HG03025 (cell line): ENCODE data around the gene CCT2.
"Not testable (repeated sequence)": the region's sequence is repeated elsewhere in the genome, so short reads cannot be mapped to it uniquely, and the experiment has no call there.

Source experiments
- ATAC-seq: cut with Tn5 transposase; IDR thresholded peaks from one replicate; pipeline ENCODE4 v1.9.1; 2021; ENCODE audit warnings: mild to moderate bottlenecking, moderate library complexity; ENCODE audit not compliant: unreplicated experiment, low FRiP score

The CCT2 gene

GRCh38 chr12:69583203-69583602, 2.1 kb upstream of the CCT2 start:
- no peak for ATAC-seq

DNA sequence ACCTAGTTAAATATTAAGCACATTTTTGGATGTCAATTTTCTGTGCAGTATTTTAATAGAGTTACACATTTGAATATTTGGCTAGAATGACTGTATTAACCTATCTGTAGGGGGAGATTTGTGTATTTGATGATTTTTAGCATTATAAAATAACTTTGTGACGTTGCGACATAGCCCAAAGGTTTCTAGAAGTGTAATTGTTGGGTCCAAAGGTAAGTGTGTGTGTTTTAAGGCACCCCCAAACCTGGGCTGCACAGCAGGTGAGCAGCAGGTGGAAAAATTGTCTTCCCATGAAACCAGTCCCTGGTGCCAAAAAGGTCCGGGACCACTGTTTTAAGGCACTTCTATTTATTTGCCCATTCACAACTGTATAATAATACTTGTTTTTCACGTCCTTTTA, 3.3 kb downstream of the CCT2 start:
- ATAC-seq: no peak

DNA sequence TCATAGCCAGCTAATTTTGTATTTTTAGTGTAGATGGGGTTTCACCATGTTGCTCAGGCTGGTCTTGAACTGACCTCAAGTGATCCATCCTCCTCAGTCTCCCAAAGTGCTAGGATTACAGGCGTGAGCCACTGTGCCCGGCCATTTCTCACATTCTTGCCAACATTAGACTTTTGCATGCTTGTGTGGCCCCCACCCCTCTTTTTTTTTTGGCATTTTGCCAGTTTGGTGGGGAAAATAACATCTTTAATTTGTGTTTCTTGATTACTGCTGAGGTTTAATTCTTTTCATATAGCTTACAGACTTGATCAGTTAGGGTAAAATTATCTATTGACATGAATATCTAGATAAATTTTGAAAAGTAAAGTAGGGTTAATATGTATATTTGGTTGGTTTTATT, 3.8 kb downstream of the CCT2 start:
- ATAC-seq: no peak

DNA sequence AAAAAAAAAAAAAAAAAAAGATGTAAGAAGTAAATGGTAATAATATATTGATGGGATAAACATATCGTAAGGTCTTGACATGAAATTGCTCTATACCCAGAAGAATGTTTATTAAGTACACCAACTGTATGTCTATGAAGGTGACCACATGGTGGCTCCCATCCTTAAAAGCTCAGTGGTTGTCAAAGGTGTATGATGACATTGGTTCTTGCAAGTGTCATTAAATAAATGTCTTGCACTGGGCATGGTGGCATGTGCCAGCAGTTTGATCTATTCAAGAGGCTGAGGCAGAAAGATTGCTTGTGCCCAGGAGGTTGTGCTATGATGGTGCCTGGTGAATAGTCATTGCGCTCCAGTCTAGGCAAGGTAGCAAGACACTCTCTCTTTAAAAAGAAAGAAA, 10.4 kb downstream of the CCT2 start:
- ATAC-seq: no peak

DNA sequence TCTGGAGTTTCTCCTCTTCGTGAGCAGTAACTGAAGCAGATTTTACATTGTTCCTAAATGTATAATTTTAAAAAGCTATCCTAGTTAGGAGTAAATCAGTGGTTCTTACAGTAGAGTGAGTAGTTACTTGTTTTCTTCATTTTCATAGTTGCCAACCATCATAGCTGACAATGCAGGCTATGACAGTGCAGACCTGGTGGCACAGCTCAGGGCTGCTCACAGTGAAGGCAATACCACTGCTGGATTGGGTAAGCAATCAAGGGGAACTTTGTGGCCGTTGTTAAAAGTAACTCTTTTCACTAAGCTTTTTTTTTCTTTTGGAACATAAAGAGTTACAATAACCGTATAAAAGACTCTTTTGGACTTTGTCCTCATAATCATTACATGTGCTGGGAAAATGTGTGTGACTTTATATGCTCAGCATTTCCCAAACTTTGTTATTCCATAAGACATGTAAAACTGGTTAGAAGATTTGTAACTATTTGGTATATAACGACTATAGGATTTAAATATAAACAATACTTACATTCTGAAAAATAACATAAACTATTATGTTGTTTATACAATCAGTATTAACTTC, 13.0 kb downstream of the CCT2 start:
- no peak for ATAC-seq

DNA sequence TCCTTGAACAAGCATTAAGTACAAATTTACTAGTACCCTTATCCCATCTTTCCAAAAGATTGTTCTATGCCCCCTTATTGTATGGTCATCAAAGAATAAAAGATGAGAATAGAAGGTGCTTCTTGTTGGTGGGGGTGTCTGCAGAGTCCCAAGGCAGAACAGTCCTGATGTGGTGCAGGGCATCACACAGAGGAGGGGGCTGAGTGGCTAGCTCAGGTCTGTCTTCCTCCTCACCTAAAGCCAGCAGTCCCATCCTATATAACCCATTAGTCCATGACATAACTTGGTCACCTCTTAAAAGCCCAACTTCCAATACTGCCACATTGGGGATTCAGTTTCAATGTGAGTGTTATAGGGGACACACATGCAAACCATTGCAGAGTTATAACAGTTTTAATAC, 15.5 kb downstream of the CCT2 start:
- ATAC-seq: no peak

DNA sequence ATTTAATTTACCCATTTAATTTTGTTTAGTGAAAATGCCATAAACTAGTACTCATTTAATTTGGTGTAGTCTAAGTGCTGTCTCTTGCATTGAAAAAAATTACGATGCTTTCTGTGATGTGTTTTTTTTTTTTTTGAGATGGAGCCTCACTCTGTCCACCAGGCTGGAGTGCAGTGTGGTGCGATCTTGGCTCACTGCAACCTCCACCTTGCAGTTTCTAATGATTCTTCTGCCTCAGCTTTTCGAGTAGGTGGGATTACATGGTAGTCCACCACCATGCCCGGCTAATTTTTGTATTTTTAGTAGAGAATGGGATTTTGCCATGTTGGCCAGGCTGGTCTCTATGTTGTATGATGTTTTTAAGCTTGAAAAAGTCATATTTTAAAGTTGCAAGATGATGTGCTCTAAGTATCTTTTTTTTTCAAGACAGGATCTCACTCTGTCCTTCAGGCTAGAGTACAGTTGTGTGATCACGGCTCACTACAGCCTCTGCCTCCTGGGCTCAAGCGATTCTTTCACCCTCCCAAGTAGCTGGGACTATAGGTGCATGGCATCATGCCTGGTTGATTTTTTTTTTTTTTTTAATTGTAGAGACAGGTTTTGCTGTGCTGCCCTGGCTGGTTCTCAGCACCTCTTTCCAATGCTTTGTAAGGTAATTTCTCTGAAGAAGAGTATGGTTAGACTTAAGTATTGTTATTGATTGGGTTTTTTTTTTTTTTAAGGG, 16.9 kb downstream of the CCT2 start:
- ATAC-seq: no peak

- ATAC-seq: no peak
Measured at GRCh38 chr12:69602954-69603353, 17.7 kb downstream of the CCT2 start.

- ATAC-seq: not testable (repeated sequence)
Measured at GRCh38 chr12:69603556-69603955, 18.3 kb downstream of the CCT2 start.

GRCh38 chr12:69604275-69604674, 19.0 kb downstream of the CCT2 start:
- not testable (repeated sequence) for ATAC-seq

DNA sequence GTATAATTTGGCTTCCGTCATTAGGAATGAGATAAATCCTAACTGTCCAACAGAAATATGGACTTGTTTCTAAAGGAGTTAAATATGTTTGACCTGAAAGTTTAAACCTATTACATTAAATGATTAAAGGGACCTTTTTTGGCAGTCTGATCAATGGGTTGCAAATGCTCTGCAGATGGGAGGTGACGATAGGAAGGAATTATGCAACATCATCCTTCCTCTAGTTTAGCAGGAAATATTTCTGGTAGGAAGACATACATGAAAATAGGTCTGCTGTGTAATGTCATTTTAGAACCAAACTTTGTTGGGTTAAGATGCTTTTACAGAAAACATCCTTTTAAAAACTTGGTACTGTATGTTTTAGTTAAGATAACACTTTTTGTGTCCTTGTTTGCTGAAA, 22.9 kb downstream of the CCT2 start:
- no peak for ATAC-seq

- ATAC-seq: no peak
Measured at GRCh38 chr12:69610126-69610525, 24.9 kb downstream of the CCT2 start.

- no peak for ATAC-seq
Measured at GRCh38 chr12:69610729-69611128, 25.5 kb downstream of the CCT2 start, which contains the start of gene LRRC10. Gene LRRC10 (minus strand): TSS chr12:69610907. CDS start chr12:69610838, 69 bp downstream.

GRCh38 chr12:69613351-69613750, 28.1 kb downstream of the CCT2 start:
- ATAC-seq: no peak

- ATAC-seq: no peak
Measured at GRCh38 chr12:69616025-69616424, 30.8 kb downstream of the CCT2 start.

DNA sequence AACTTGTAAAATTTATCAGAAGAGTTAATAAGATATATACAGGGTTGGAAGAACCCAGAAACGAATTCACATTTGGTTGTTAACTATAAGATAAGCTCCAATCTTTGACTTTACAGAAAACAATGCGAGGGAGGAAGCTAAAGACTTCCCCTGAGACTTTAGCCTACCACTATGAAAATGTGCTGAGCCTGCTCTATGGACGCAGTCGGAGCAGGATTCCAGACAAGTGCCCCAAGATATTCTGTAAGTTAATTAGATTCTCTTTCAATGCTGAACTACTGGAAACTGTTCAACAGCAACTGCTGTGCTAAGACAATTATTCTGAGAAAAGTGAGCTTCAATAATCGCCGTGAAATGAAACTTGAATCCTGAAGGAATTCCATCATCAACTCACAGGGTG, 33.8 kb downstream of the CCT2 start:
- ATAC-seq: no peak

DNA sequence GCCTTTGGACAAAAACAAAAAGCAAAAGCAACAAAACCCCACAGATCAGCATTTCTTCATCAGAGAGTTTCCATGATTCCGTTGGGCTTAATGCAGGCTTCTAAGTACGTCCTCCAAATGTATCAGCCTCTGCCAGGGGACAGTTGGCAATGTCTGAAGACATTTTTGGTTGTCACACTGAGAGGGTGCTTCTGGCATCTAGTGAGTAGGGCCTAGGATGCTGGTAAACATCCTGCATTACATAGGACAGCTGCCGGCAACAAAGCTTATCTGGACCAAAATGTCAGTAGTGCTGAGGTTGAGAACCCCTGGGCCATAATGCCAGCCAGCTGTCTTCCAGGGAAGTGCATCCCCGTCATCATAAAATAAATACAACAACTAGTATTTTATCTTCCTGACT, 34.8 kb downstream of the CCT2 start:
- ATAC-seq: no peak

- ATAC-seq: no peak
Measured at GRCh38 chr12:69620921-69621320, 35.7 kb downstream of the CCT2 start.

- no peak for ATAC-seq
Measured at GRCh38 chr12:69621551-69621950, 36.3 kb downstream of the CCT2 start.

- no peak for ATAC-seq
Measured at GRCh38 chr12:69623970-69624369, 38.7 kb downstream of the CCT2 start.

GRCh38 chr12:69627501-69627900, 42.2 kb downstream of the CCT2 start:
- no peak for ATAC-seq

- no peak for ATAC-seq
Measured at GRCh38 chr12:69630191-69630590, 44.9 kb downstream of the CCT2 start.
